Adrenal gland (tissue), 5 donors: Measurements from ENCODE around the gene PACRG.

Experiments used
- CTCF ChIP-seq, 6 experiments: fragments of 450-650 bp in 4 of 6; fragments of 200-600 bp in 2 of 6; sonication (generic) in 1 of 6; IDR thresholded peaks; 1 replicate in 5 of 6; 2 replicates in 1 of 6; pipeline versions ENCODE4 v1.5.1 to v1.8.0; 2016 to 2021; ENCODE audit warnings: antibody characterized with exemption in 6 of 6, mild to moderate bottlenecking in 2 of 6, moderate library complexity in 1 of 6
- POLR2A ChIP-seq, 2 donors: fragments of 450-650 bp; IDR thresholded peaks; one replicate each; pipeline ENCODE4 v1.6.1; 2017; ENCODE audit warnings: antibody characterized with exemption in 2 of 2, mild to moderate bottlenecking in 2 of 2, moderate library complexity in 1 of 2
- donor health status: DM: no; HTN: no; CAD: no.

- TF ChIP-seq POLR2A (IDR thresholded peaks at IDR 0.05) (no peak), CTCF (IDR thresholded peaks at IDR 0.05) (no peak)
Measured at GRCh38 chr6:163263998-163264661, 536.4 kb downstream of the PACRG start.
